Stomach (tissue), 4 donors: ENCODE data around the gene GDPD3.

Experiments
- POLR2A ChIP-seq, 4 donors: fragments of 450-650 bp; IDR thresholded peaks; one replicate each; pipeline ENCODE4 v1.6.1; 2016; ENCODE audit warnings: antibody characterized with exemption in 4 of 4, control low read depth in 2 of 4, mild to moderate bottlenecking in 1 of 4, moderate library complexity in 1 of 4
- POLR2AphosphoS5 ChIP-seq, 3 donors: sonication (generic); formaldehyde crosslinking; IDR thresholded peaks; one replicate each; pipeline ENCODE4 v1.6.1; 2016; ENCODE audit warnings: antibody characterized with exemption in 3 of 3
- TF ChIP-seq, protein P1 (sequence below), 7 experiments: fragments of 450-650 bp in 4 of 7; fragments of 200-600 bp in 3 of 7; sonication (generic) in 3 of 7; IDR thresholded peaks; one replicate each; pipeline ENCODE4 v1.5.1; 2016 to 2019; ENCODE audit warnings: antibody characterized with exemption in 7 of 7, control low read depth in 2 of 7, mild to moderate bottlenecking in 1 of 7

- TF ChIP-seq POLR2AphosphoS5 (IDR thresholded peaks at IDR 0.05) (no peak), POLR2A (IDR thresholded peaks at IDR 0.05) (no peak)
- TF ChIP-seq, protein P1, sequence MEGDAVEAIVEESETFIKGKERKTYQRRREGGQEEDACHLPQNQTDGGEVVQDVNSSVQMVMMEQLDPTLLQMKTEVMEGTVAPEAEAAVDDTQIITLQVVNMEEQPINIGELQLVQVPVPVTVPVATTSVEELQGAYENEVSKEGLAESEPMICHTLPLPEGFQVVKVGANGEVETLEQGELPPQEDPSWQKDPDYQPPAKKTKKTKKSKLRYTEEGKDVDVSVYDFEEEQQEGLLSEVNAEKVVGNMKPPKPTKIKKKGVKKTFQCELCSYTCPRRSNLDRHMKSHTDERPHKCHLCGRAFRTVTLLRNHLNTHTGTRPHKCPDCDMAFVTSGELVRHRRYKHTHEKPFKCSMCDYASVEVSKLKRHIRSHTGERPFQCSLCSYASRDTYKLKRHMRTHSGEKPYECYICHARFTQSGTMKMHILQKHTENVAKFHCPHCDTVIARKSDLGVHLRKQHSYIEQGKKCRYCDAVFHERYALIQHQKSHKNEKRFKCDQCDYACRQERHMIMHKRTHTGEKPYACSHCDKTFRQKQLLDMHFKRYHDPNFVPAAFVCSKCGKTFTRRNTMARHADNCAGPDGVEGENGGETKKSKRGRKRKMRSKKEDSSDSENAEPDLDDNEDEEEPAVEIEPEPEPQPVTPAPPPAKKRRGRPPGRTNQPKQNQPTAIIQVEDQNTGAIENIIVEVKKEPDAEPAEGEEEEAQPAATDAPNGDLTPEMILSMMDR (IDR thresholded peaks at IDR 0.05) = no peak
These were observed 29.5 kb upstream of the GDPD3 start for GRCh38 chr16:30142672-30143346.
